ENCODE measurements around the gene ZNF333. TPM values are rescaled to one million over a fixed set of nuclear protein-coding genes. Genes with fewer than 3 reads are reported as not detected.
"Not testable (repeated sequence)": the region's sequence is repeated elsewhere in the genome, so short reads cannot be mapped to it uniquely, and the experiment has no call there.

The ZNF333 gene
- total RNA-seq, 1 donor from 2014 or later = 39.3 TPM

DNA sequence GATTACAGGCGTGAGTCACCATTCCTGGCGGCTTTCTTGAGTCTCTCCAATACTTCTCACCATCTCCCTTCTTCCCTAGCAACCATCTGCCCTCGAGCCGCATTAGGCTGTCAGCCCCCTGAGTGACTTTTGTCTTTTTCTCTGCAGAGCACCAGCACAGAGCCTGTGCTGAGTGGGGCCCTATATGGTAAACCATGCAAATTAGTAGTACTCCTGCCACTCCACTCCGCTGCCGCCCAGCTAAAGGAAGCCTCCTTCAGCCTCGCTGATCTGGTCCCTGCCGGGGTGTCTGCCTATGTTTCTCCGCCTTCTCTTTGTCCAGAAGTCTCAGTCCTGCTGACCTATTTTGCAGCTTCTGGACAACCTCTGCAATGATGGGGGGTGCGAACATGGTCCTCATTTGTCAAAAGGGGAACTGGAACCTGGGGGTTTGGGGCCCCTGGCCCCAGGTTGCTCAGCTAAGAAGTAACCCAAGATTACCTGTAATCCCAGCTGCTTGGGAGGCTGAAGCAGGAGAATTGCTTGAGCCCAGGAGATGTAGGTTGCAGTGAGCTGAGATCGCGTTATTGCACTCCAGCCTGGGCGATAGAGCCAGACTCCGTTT lies 90.9 kb downstream of the ZNF333 start:
- ATAC-seq; DNase-seq (ENCODE audit: low spot score); intact Hi-C loops (cut with DNase I): not testable (repeated sequence)

DNA sequence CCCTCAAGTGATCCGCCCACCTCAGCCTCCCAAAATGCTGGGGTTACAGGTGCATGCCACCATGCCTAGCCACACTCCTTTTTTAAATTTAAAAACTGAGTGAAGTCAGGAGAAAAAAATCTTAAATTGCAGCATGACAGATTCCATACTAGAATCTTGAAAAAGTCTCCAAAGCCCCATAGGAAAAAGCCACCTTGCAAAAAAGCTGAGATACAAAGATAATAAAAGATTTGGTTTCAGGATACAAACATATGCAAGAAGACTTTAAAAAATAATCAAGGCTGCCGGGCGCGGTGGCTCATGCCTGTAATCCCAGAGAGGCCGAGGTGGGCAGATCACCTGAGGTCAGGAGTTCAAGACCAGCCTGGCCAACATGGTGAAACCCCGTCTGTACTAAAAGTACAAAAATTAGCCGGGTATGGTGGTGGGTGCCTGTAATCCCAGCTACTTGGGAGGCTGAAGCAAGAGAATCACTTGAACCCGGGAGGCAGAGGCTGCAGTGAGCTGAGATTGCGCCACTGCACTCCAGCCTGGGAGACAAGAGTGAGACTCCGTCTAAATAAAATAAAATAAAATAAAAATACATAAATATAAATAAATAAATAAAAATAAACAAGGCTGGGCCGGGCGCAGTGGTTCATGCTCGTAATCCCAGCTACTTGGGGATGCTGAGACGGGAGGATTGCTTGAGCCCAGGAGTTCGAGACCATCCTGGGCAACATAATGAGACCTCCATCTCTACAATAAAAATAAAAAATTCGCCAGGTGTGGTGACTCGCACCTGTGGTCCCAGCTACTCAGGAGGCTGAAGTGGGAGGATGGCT lies 92.1 kb downstream of the ZNF333 start:
- intact Hi-C loops (cut with DNase I); DNase-seq (ENCODE audit: low spot score); ATAC-seq: not testable (repeated sequence)

DNA sequence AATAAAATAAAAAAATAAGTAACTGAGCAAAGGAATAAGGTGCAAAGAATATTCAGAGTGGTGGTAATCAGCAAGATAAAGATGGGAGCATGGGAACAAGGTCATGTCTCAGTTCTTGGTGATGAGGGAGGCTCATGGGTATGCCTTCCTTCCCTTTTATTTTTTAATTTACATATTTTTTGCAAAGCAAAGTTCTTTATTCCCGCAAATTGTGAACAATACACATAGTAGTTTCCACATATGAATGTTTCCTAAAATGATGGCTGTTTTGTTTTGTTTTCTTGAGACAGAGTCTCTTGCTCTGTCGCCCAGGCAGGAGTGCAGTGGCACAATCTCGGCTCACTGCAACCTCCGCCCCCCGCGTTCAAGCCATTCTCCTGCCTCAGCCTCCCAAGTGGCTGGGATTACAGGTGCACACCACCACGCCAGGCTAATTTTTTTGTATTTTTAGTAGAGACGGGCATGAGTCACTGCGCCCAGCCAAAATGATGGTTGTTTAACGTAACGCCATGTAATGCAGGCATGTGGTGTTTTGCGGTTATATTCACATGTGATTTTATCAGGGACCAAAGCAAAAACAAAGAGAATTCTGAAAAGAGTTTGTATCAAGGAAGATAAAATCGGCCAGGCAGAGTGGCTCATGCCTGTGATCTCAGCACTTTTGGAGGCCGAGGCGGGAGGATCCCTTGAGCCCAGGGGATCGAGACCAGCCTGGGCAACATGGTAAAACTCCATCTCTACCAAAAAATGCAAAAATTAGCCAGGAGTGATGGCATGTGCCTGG lies 93.0 kb downstream of the ZNF333 start:
- DNase-seq (ENCODE audit: low spot score) (no peak), ATAC-seq (no peak)
- intact Hi-C loops (cut with DNase I) = no loop called here

Other genes starting within 250 kb of the ZNF333 start
- gene PTGER1, start 214.7 kb upstream of the ZNF333 start, total RNA-seq = 2.4 TPM
- gene GIPC1, start 193.9 kb upstream of the ZNF333 start, total RNA-seq = 50.2 TPM
- 86.0 TPM for gene DNAJB1, start 171.7 kb upstream of the ZNF333 start, total RNA-seq
- gene TECR, start 160.5 kb upstream of the ZNF333 start, total RNA-seq = 101 TPM
- 130 TPM for gene NDUFB7, start 118.0 kb upstream of the ZNF333 start, total RNA-seq
- 0.76 TPM for gene CLEC17A, start 107.0 kb upstream of the ZNF333 start, total RNA-seq
- 1.9 TPM for gene ADGRE3, start 15.2 kb upstream of the ZNF333 start, total RNA-seq
- gene ADGRE2, start 88.5 kb downstream of the ZNF333 start, total RNA-seq = 4.9 TPM
- 0.22 TPM for gene OR7A5, start 145.1 kb downstream of the ZNF333 start, total RNA-seq
- gene OR7C1, start 145.1 kb downstream of the ZNF333 start, total RNA-seq = 0.04 TPM
- gene OR7A10, start 158.9 kb downstream of the ZNF333 start, total RNA-seq = not detected
- gene OR7A17, start 196.1 kb downstream of the ZNF333 start, total RNA-seq = not detected